Natural killer cell (primary cell): Measurements from ENCODE around the gene DOCK7. TPM values are rescaled to one million over a fixed set of nuclear protein-coding genes. Genes with fewer than 3 reads are reported as not detected.

Source experiments
- ATAC-seq, 3 donors: fragments of 150-1000 bp in 2 of 3; fragments of 200-7000 bp in 1 of 3; cut with Tn5 transposase; 1 replicate in 1 of 3; 2 replicates in 2 of 3; pipeline ENCODE4 v1.10.0; 2021; ENCODE audit warnings: mild to moderate bottlenecking in 2 of 3, moderate library complexity in 2 of 3
- DNase-seq, 2 donors: peaks; one replicate each; pipeline versions ENCODE4 v3.0.0 to v3.0.0-alpha.2; 2013 to 2021; ENCODE audit warnings: mixed read lengths in 1 of 2
- H3K27ac ChIP-seq: one replicate; pipeline ENCODE4 v1.5.1; 2013; ENCODE audit warnings: mild to moderate bottlenecking, low read length
- H3K27me3 ChIP-seq: one replicate; pipeline ENCODE4 v1.6.1; 2013; ENCODE audit warnings: low read length; ENCODE audit not compliant: control insufficient read depth, insufficient read depth
- H3K36me3 ChIP-seq: one replicate; pipeline ENCODE4 v1.6.1; 2013; ENCODE audit warnings: low read length; ENCODE audit not compliant: control insufficient read depth, insufficient read depth
- H3K4me1 ChIP-seq: one replicate; pipeline ENCODE4 v1.6.1; 2013; ENCODE audit warnings: low read length; ENCODE audit not compliant: control insufficient read depth, insufficient read depth
- H3K4me3 ChIP-seq: one replicate; pipeline ENCODE4 v1.5.1; 2013; ENCODE audit warnings: low read length
- H3K9me3 ChIP-seq: one replicate; pipeline ENCODE4 v1.6.1; 2013; ENCODE audit warnings: low read length; ENCODE audit not compliant: control insufficient read depth, insufficient read depth
- H3K27ac Mint-ChIP-seq, 2 donors: one replicate each; pipeline ENCODE4 v1.8.0; 2022; ENCODE audit warnings: mild to moderate bottlenecking in 2 of 2, mixed read lengths in 2 of 2, moderate library complexity in 1 of 2
- H3K27me3 Mint-ChIP-seq, 2 donors: one replicate each; pipeline ENCODE4 v1.8.0; 2022; ENCODE audit warnings: low read depth in 2 of 2, mixed read lengths in 2 of 2
- H3K36me3 Mint-ChIP-seq: one replicate; pipeline ENCODE4 v1.8.0; 2022; ENCODE audit warnings: mixed read lengths
- H3K4me1 Mint-ChIP-seq, 2 donors: one replicate each; pipeline ENCODE4 v1.8.0; 2022; ENCODE audit warnings: mixed read lengths in 2 of 2
- H3K4me3 Mint-ChIP-seq: one replicate; pipeline ENCODE4 v1.8.0; 2022; ENCODE audit warnings: mild to moderate bottlenecking, moderate library complexity, mixed read lengths
- H3K9me3 Mint-ChIP-seq, 2 donors: one replicate each; pipeline ENCODE4 v1.8.0; 2022; ENCODE audit warnings: mixed read lengths in 2 of 2
- WGBS: methylation state at CpG from one replicate; pipeline ENCODE4 v1.1.7; 2013; ENCODE audit warnings: missing lambda C conversion rate; ENCODE audit not compliant: insufficient coverage; 5-methylcytosine and 5-hydroxymethylcytosine counted together
- intact Hi-C: fragments of 100-400 bp; cut with micrococcal nuclease; formaldehyde crosslinking; loops from one replicate; pipeline ENCODE4 v1.14.2; 2022
- total RNA-seq, 4 donors: library from RNA; stranded (reverse); fragments of 120-200 nt in 1 of 4; gene quantifications; one replicate each; pipeline versions ENCODE4 v1.2.3 to v1.2.4, GENCODE V29; 2013 to 2022
- TF ChIP-seq, protein P1 (sequence below): fragments of 200-600 bp; IDR thresholded peaks from one replicate; pipeline ENCODE4 v1.8.0; 2022; ENCODE audit warnings: antibody characterized with exemption

Gene DOCK7
- total RNA-seq, 3 donors from 2014 or later (not counting 1 experiment from before 2014, with no cell fraction given) = 4.3 to 13.1 (median 6.0) TPM

DNA sequence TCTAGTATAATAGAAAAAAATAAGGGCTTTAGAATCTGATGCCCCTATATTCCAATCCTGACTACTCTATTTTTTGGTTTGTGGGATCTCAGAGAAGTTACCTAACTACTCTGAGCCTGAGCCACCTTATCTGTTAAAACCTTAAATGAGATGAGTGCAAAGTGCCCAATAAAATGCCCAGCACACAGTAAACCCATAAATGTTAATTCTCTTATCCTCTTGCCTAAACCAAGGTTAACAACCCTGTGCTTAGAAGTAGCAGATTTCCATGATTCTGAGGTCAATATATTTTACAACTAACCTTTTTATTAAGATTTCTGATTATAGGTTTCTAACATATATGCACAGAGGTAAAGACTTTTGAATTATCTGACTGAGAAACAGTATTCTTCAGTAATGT, 35.8 kb downstream of the DOCK7 start:
- no peak overlapping the region for H3K4me3 Mint-ChIP-seq
- H3K4me1 Mint-ChIP-seq = no peaks in the 10 kb centered on the region
- TF ChIP-seq, protein P1, sequence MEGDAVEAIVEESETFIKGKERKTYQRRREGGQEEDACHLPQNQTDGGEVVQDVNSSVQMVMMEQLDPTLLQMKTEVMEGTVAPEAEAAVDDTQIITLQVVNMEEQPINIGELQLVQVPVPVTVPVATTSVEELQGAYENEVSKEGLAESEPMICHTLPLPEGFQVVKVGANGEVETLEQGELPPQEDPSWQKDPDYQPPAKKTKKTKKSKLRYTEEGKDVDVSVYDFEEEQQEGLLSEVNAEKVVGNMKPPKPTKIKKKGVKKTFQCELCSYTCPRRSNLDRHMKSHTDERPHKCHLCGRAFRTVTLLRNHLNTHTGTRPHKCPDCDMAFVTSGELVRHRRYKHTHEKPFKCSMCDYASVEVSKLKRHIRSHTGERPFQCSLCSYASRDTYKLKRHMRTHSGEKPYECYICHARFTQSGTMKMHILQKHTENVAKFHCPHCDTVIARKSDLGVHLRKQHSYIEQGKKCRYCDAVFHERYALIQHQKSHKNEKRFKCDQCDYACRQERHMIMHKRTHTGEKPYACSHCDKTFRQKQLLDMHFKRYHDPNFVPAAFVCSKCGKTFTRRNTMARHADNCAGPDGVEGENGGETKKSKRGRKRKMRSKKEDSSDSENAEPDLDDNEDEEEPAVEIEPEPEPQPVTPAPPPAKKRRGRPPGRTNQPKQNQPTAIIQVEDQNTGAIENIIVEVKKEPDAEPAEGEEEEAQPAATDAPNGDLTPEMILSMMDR = no peak

DNA sequence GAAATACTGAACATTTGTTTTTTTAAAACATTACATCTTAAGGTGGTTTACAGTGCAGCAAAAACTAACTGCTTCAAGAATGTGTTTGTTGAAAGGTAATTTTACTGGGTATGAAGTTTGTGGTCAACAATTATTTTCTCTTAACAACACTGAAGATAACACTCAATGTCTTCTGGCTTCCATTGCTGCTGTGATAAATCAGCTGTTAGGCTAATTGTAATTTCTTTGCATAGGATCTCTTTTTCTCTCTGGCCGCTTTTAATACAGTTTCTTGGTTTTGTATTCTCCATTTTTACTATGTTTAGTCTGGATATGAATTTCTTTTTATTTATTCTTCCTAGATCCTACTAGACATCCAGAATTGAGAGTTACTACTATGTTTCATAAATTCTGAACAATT, 44.9 kb downstream of the DOCK7 start:
- Histone ChIP-seq H3K36me3 (no peaks in the 10 kb centered on the region), H3K9me3 (no peaks in the 10 kb centered on the region), H3K27me3 (no peaks in the 10 kb centered on the region), H3K27ac (no peak overlapping the region), H3K4me1 (no peaks in the 10 kb centered on the region), H3K4me3 (no peak overlapping the region)
- H3K9me3 Mint-ChIP-seq = peaks cover 0 to 2% of the 10 kb centered on the region in 2 donors
- no peaks in the 10 kb centered on the region for H3K27me3 Mint-ChIP-seq
- no peak for DNase-seq
- H3K27ac Mint-ChIP-seq = no peak overlapping the region
- TF ChIP-seq, protein P1 = no peak
- H3K4me1 Mint-ChIP-seq = no peaks in the 10 kb centered on the region
- ATAC-seq = no peak
- WGBS = no CpG with 5 or more reads among the region's 1 CpG
- no peak overlapping the region for H3K4me3 Mint-ChIP-seq
- peaks cover 18% of the 10 kb centered on the region for H3K36me3 Mint-ChIP-seq
- intact Hi-C loops = no loop called here

More for the DNA sequence above, 35.8 kb downstream of the DOCK7 start:
- no peak for DNase-seq
- no peak for ATAC-seq
- no peaks in the 10 kb centered on the region for H3K36me3 ChIP-seq
- no peak overlapping the region for H3K4me3 ChIP-seq
- H3K27ac ChIP-seq = no peak overlapping the region
- no peaks in the 10 kb centered on the region for H3K27me3 Mint-ChIP-seq
- no peaks in the 10 kb centered on the region for H3K27me3 ChIP-seq
- intact Hi-C loops = no loop called here
- H3K9me3 ChIP-seq = no peaks in the 10 kb centered on the region
- H3K9me3 Mint-ChIP-seq = no peaks in the 10 kb centered on the region
- no peaks in the 10 kb centered on the region for H3K36me3 Mint-ChIP-seq
- no peaks in the 10 kb centered on the region for H3K4me1 ChIP-seq
- H3K27ac Mint-ChIP-seq = no peak overlapping the region

DNA sequence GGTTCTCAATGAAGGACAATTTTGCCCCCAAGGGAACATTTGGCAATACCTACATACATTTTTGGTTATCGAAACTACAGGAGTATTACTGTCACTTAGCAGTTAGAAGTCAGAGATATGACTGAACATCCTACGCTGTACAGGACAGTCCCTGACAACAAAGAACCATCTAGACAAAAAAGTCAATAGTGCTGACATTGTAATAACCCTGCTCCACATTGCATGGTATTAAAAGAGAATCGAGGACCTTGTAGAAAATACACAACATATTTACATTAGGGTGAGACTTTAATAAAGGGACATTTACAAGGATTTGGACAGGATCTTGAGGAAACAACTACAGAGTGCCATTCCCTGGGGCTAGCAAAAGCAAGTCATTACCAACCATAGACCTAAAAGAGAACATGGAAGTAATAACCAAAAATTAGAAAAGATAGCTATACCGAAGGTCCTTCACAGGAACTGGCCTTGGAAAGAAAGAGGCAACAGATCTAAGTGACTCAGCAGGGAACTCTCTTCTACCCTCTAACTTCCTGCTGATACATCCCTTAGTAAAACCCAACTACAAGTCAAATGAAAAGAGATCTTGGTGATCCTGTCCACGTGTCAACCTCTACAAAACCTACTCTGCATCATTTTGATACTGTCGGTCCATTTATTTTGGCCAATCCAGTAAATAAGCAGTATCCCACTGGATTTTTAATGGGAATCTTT, 50.6 kb downstream of the DOCK7 start:
- no peaks in the 10 kb centered on the region for H3K27me3 ChIP-seq
- H3K27ac ChIP-seq = no peak overlapping the region
- 88% methylated on average over 6 of the region's 6 CpGs for WGBS
- no peaks in the 10 kb centered on the region for H3K4me1 ChIP-seq
- ATAC-seq (no peak), DNase-seq (no peak)
- Mint-ChIP-seq H3K27ac (no peak overlapping the region), H3K36me3 (no peaks in the 10 kb centered on the region), H3K9me3 (no peaks in the 10 kb centered on the region), H3K4me1 (no peaks in the 10 kb centered on the region), H3K27me3 (no peaks in the 10 kb centered on the region), H3K4me3 (no peak overlapping the region)
- intact Hi-C loops = no loop called here
- H3K36me3 ChIP-seq = no peaks in the 10 kb centered on the region
- TF ChIP-seq, protein P1 = no peak
- no peaks in the 10 kb centered on the region for H3K9me3 ChIP-seq
- H3K4me3 ChIP-seq = no peak overlapping the region

DNA sequence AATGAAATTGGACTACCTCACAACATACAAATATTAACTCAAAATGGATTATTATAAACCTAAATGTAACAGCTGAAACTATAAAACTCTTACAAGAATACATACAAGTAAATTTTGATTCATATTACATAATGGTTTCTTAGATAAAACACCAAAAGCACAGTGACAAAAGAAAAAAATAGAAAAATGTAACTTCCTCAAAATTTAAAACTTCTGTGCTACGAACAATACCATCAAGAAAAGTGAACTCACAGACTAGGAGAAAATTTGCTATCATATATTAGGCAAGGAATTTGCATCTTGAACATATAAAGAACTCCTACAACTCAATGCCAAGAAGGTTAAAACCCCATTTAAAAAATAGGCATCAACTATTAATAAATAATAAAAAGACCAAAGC, 59.7 kb downstream of the DOCK7 start:
- Mint-ChIP-seq H3K36me3 (no peaks in the 10 kb centered on the region), H3K4me3 (no peak overlapping the region), H3K27ac (no peak overlapping the region), H3K9me3 (no peaks in the 10 kb centered on the region), H3K4me1 (no peaks in the 10 kb centered on the region), H3K27me3 (no peaks in the 10 kb centered on the region)
- intact Hi-C loops = no loop called here
- WGBS = no CpG with 5 or more reads among the region's 1 CpG
- Histone ChIP-seq H3K36me3 (no peaks in the 10 kb centered on the region), H3K4me3 (no peak overlapping the region), H3K27ac (no peak overlapping the region), H3K9me3 (no peaks in the 10 kb centered on the region), H3K4me1 (no peaks in the 10 kb centered on the region), H3K27me3 (no peaks in the 10 kb centered on the region)
- DNase-seq (no peak), ATAC-seq (no peak)
- TF ChIP-seq, protein P1 = no peak
